Liver (tissue), 9 donors: Measurements from ENCODE around the gene STX2. TPM values are rescaled to one million over a fixed set of nuclear protein-coding genes. Genes with fewer than 3 reads are reported as not detected.

Experiments used
- DNase-seq: peaks from one replicate; pipeline ENCODE4 v3.0.0-alpha.2; 2017; ENCODE audit warnings: low spot score
- H3K27ac ChIP-seq, 2 donors: one replicate each; pipeline ENCODE4 v1.7.0; 2013; ENCODE audit warnings: inconsistent platforms in 2 of 2, low read length in 2 of 2, control low read depth in 1 of 2, low read depth in 1 of 2, mild to moderate bottlenecking in 1 of 2
- H3K27me3 ChIP-seq, 4 donors: one replicate each; pipeline versions ENCODE4 v1.6.1 to v1.7.0; 2013; ENCODE audit warnings: low read length in 3 of 4, inconsistent platforms in 1 of 4, mild to moderate bottlenecking in 1 of 4, moderate library complexity in 1 of 4; ENCODE audit not compliant: control insufficient read depth in 4 of 4, insufficient read depth in 4 of 4
- H3K36me3 ChIP-seq, 4 donors: one replicate each; pipeline versions ENCODE4 v1.6.1 to v1.7.0; 2013; ENCODE audit warnings: low read length in 3 of 4, mild to moderate bottlenecking in 3 of 4, low read depth in 1 of 4, moderate library complexity in 1 of 4; ENCODE audit not compliant: control insufficient read depth in 4 of 4, insufficient read depth in 3 of 4
- H3K4me1 ChIP-seq, 4 donors: one replicate each; pipeline versions ENCODE4 v1.6.1 to v1.7.0; 2013; ENCODE audit warnings: low read length in 3 of 4, mild to moderate bottlenecking in 3 of 4, moderate library complexity in 1 of 4; ENCODE audit not compliant: control insufficient read depth in 4 of 4, insufficient read depth in 4 of 4
- H3K4me3 ChIP-seq, 3 donors: one replicate each; pipeline versions ENCODE4 v1.6.1 to v1.7.0; 2013; ENCODE audit warnings: low read length in 3 of 3, control low read depth in 1 of 3, low read depth in 1 of 3, mild to moderate bottlenecking in 1 of 3
- H3K9ac ChIP-seq, 2 donors: one replicate each; pipeline ENCODE4 v1.7.0; 2013; ENCODE audit warnings: low read length in 2 of 2, mild to moderate bottlenecking in 2 of 2, moderate library complexity in 2 of 2, control low read depth in 1 of 2, low read depth in 1 of 2
- H3K9me3 ChIP-seq, 4 donors: one replicate each; pipeline versions ENCODE4 v1.6.1 to v1.7.0; 2013; ENCODE audit warnings: low read length in 3 of 4; ENCODE audit not compliant: control insufficient read depth in 4 of 4
- EGR1 ChIP-seq, 2 donors: IDR thresholded peaks; 2 replicates each; pipeline ENCODE4 v1.6.1; 2016 to 2018; ENCODE audit warnings: antibody characterized with exemption in 2 of 2, low read depth in 2 of 2
- FOXA1 ChIP-seq: IDR thresholded peaks from 2 replicates; pipeline ENCODE4 v1.6.1; 2016; ENCODE audit warnings: antibody characterized with exemption
- GABPA ChIP-seq, 2 donors: IDR thresholded peaks in 1 of 2; conservative IDR thresholded peaks in 1 of 2; 2 replicates each; pipeline ENCODE4 v1.6.1; 2016; ENCODE audit warnings: antibody characterized with exemption in 2 of 2, mild to moderate bottlenecking in 1 of 2, moderate library complexity in 1 of 2
- HNF4A ChIP-seq, 2 donors: conservative IDR thresholded peaks; 2 replicates each; pipeline ENCODE4 v1.6.1; 2016; ENCODE audit warnings: antibody characterized with exemption in 2 of 2, mild to moderate bottlenecking in 2 of 2
- JUND ChIP-seq, 2 donors: IDR thresholded peaks; 2 replicates each; pipeline ENCODE4 v1.6.1; 2016; ENCODE audit warnings: antibody characterized with exemption in 2 of 2
- NR2F2 ChIP-seq: IDR thresholded peaks from 2 replicates; pipeline ENCODE4 v1.6.1; 2016; ENCODE audit warnings: antibody characterized with exemption
- RAD21 ChIP-seq, 2 donors: IDR thresholded peaks; 2 replicates each; pipeline ENCODE4 v1.6.1; 2016; ENCODE audit warnings: antibody characterized with exemption in 2 of 2, mild to moderate bottlenecking in 2 of 2
- RXRA ChIP-seq, 2 donors: IDR thresholded peaks; 2 replicates each; pipeline ENCODE4 v1.6.1; 2017 to 2018; ENCODE audit warnings: antibody characterized with exemption in 2 of 2, mild to moderate bottlenecking in 1 of 2
- SP1 ChIP-seq: IDR thresholded peaks from 2 replicates; pipeline ENCODE4 v1.6.1; 2018; ENCODE audit warnings: antibody characterized with exemption, mild to moderate bottlenecking
- TAF1 ChIP-seq: conservative IDR thresholded peaks from 2 replicates; pipeline ENCODE4 v1.6.1; 2016; ENCODE audit warnings: antibody characterized with exemption, mild to moderate bottlenecking
- YY1 ChIP-seq: IDR thresholded peaks from 2 replicates; pipeline ENCODE4 v1.6.1; 2016; ENCODE audit warnings: antibody characterized with exemption, mild to moderate bottlenecking
- WGBS: extraction: QIAGEN DNeasy Blood & Tissue Kit; methylation state at CpG from one replicate; pipeline ENCODE4 v1.1.7; 2013; 5-methylcytosine and 5-hydroxymethylcytosine counted together
- polyA plus RNA-seq, 2 donors: library from polyadenylated mRNA; stranded (reverse) in 1 of 2; unstranded in 1 of 2; fragments of 200-250 nt in 1 of 2; fragments of >200 nt in 1 of 2; fragmentation: Nextera tagmentation in 1 of 2; extraction: Ambion mirVana in 1 of 2; gene quantifications; one replicate each; pipeline versions ENCODE4 v1.2.1 to v1.2.3, GENCODE V29; 2013 to 2015
- total RNA-seq, 2 donors: library from RNA; depleted of rRNA; stranded (reverse); fragments of >200 nt; gene quantifications; one replicate each; pipeline ENCODE4 v1.2.3, GENCODE V29; 2014
- TF ChIP-seq, protein P1 (sequence below): IDR thresholded peaks from 2 replicates; pipeline ENCODE4 v1.6.1; 2016; ENCODE audit warnings: antibody characterized with exemption
- TF ChIP-seq, protein P2 (sequence below): IDR thresholded peaks from 2 replicates; pipeline ENCODE4 v1.6.1; 2016; ENCODE audit warnings: antibody characterized with exemption, mild to moderate bottlenecking
- TF ChIP-seq, protein P3 (sequence below): IDR thresholded peaks from 2 replicates; pipeline ENCODE4 v1.6.1; 2016; ENCODE audit warnings: antibody characterized with exemption
- TF ChIP-seq, protein P4 (sequence below): fragments of 150-350 bp; IDR thresholded peaks from 2 replicates; pipeline ENCODE4 v1.5.1; 2017; ENCODE audit warnings: improper control_type of control experiment, low read depth, low read length; ENCODE audit not compliant: missing input control
- TF ChIP-seq, protein P5 (sequence below): IDR thresholded peaks from 2 replicates; pipeline ENCODE4 v1.6.1; 2016; ENCODE audit warnings: antibody characterized with exemption
- donor health status: healthy.
- donor health status: healthy.
- donor health status: healthy.
- donor health status: healthy.
- donor health status: healthy.

Gene STX2
- total and polyA plus RNA-seq, 4 donors = 4.7 to 13.8 (median 8.9) TPM

DNA sequence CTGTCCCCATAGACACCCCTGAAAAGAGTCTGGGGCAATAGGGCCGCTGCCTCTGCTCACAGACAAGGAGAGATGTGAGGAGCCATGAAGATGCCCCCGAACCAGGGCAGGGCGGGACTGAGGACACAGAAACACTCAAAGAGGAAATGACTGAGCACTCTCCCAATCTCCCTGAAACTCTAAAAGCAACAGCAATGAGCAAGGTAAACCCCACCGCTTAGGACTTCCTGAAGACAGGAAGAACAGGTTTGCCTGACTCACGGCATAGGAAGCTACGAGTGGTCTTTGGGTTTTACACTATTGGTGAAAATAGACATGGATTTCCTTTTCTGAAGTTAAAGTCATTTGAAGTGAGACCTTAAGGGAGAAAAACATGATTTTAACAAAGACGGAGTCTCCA is 32.5 kb downstream of the STX2 start:
- no peak overlapping the region for H3K9ac ChIP-seq

DNA sequence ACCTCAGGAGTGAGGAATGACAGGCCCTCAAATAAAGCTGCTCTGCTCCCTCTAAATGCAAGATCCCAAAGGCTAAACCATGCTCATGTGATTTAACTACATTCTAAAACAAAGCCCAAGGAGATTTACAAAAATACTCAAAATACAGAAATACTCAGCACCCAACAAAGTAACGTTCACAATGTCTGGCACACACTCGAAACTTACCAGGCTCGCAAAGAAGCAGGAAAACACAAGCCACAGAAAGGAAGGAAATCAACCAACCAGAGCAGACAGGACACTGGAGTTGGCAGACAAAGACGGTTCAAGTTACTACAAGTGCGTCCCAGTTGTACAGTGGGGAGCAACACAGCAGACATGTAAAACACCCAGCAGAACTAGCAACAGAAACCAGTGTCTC is 33.4 kb downstream of the STX2 start:
- no peaks in the 10 kb centered on the region for H3K27me3 ChIP-seq
- H3K27ac ChIP-seq = no peak overlapping the region
- DNase-seq = no peak
- H3K9ac ChIP-seq = no peak overlapping the region
- no peaks in the 10 kb centered on the region for H3K4me1 ChIP-seq
- H3K4me3 ChIP-seq = no peak overlapping the region
- TF ChIP-seq FOXA1 (no peak), SP1 (no peak), EGR1 (IDR thresholded peaks at IDR 0.05; ENCODE audit: low read depth in 2 of 2) (no peak), TAF1 (no peak), RXRA (IDR thresholded peaks at IDR 0.05) (no peak), JUND (IDR thresholded peaks at IDR 0.05) (no peak), HNF4A (conservative IDR thresholded peaks at IDR 0.05) (no peak), YY1 (no peak), RAD21 (IDR thresholded peaks at IDR 0.05) (no peak), GABPA (IDR thresholded peaks at IDR 0.05 in 1 of 2, conservative IDR thresholded peaks at IDR 0.05 in 1 of 2) (no peak)
- TF ChIP-seq, protein P1, sequence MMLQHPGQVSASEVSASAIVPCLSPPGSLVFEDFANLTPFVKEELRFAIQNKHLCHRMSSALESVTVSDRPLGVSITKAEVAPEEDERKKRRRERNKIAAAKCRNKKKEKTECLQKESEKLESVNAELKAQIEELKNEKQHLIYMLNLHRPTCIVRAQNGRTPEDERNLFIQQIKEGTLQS = no peak
- TF ChIP-seq, protein P2, sequence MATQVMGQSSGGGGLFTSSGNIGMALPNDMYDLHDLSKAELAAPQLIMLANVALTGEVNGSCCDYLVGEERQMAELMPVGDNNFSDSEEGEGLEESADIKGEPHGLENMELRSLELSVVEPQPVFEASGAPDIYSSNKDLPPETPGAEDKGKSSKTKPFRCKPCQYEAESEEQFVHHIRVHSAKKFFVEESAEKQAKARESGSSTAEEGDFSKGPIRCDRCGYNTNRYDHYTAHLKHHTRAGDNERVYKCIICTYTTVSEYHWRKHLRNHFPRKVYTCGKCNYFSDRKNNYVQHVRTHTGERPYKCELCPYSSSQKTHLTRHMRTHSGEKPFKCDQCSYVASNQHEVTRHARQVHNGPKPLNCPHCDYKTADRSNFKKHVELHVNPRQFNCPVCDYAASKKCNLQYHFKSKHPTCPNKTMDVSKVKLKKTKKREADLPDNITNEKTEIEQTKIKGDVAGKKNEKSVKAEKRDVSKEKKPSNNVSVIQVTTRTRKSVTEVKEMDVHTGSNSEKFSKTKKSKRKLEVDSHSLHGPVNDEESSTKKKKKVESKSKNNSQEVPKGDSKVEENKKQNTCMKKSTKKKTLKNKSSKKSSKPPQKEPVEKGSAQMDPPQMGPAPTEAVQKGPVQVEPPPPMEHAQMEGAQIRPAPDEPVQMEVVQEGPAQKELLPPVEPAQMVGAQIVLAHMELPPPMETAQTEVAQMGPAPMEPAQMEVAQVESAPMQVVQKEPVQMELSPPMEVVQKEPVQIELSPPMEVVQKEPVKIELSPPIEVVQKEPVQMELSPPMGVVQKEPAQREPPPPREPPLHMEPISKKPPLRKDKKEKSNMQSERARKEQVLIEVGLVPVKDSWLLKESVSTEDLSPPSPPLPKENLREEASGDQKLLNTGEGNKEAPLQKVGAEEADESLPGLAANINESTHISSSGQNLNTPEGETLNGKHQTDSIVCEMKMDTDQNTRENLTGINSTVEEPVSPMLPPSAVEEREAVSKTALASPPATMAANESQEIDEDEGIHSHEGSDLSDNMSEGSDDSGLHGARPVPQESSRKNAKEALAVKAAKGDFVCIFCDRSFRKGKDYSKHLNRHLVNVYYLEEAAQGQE = no peak
- TF ChIP-seq, protein P3, sequence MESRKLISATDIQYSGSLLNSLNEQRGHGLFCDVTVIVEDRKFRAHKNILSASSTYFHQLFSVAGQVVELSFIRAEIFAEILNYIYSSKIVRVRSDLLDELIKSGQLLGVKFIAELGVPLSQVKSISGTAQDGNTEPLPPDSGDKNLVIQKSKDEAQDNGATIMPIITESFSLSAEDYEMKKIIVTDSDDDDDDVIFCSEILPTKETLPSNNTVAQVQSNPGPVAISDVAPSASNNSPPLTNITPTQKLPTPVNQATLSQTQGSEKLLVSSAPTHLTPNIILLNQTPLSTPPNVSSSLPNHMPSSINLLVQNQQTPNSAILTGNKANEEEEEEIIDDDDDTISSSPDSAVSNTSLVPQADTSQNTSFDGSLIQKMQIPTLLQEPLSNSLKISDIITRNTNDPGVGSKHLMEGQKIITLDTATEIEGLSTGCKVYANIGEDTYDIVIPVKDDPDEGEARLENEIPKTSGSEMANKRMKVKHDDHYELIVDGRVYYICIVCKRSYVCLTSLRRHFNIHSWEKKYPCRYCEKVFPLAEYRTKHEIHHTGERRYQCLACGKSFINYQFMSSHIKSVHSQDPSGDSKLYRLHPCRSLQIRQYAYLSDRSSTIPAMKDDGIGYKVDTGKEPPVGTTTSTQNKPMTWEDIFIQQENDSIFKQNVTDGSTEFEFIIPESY = no peak
- TF ChIP-seq, protein P4, sequence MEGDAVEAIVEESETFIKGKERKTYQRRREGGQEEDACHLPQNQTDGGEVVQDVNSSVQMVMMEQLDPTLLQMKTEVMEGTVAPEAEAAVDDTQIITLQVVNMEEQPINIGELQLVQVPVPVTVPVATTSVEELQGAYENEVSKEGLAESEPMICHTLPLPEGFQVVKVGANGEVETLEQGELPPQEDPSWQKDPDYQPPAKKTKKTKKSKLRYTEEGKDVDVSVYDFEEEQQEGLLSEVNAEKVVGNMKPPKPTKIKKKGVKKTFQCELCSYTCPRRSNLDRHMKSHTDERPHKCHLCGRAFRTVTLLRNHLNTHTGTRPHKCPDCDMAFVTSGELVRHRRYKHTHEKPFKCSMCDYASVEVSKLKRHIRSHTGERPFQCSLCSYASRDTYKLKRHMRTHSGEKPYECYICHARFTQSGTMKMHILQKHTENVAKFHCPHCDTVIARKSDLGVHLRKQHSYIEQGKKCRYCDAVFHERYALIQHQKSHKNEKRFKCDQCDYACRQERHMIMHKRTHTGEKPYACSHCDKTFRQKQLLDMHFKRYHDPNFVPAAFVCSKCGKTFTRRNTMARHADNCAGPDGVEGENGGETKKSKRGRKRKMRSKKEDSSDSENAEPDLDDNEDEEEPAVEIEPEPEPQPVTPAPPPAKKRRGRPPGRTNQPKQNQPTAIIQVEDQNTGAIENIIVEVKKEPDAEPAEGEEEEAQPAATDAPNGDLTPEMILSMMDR = no peak
- TF ChIP-seq, protein P5, sequence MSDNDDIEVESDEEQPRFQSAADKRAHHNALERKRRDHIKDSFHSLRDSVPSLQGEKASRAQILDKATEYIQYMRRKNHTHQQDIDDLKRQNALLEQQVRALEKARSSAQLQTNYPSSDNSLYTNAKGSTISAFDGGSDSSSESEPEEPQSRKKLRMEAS = no peak
- WGBS = 92% methylated on average over 5 of the region's 5 CpGs
- H3K9me3 ChIP-seq = no peaks in the 10 kb centered on the region
- peaks cover 2 to 40% (median 22%) of the 10 kb centered on the region in 4 donors for H3K36me3 ChIP-seq

More for the DNA sequence above, 32.5 kb downstream of the STX2 start:
- Histone ChIP-seq H3K27ac (no peak overlapping the region), H3K9me3 (no peaks in the 10 kb centered on the region), H3K36me3 (peaks cover 2 to 39% (median 22%) of the 10 kb centered on the region in 4 donors), H3K27me3 (no peaks in the 10 kb centered on the region), H3K4me3 (no peak overlapping the region), H3K4me1 (no peaks in the 10 kb centered on the region)
- TF ChIP-seq JUND (IDR thresholded peaks at IDR 0.05) = no peak
- TF ChIP-seq, protein P3 = no peak
- no peak for TF ChIP-seq RAD21 (IDR thresholded peaks at IDR 0.05)
- TF ChIP-seq SP1 = no peak
- no peak for TF ChIP-seq NR2F2
- no peak for TF ChIP-seq HNF4A (conservative IDR thresholded peaks at IDR 0.05)
- DNase-seq = no peak
- WGBS = 97% methylated on average over 7 of the region's 7 CpGs
